PC-3 (cell line): ENCODE data around the gene ITGA4. TPM values are rescaled to one million over a fixed set of nuclear protein-coding genes. Genes with fewer than 3 reads are reported as not detected.

Source experiments
- ATAC-seq: fragments of 200-7000 bp; cut with Tn5 transposase; 2 replicates; pipeline ENCODE4 v1.9.1; 2020; ENCODE audit warnings: mild to moderate bottlenecking, moderate library complexity
- BruUV-seq: library from RNA; stranded (reverse); fragments of 400-500 nt; replicated peaks from 2 replicates; lab custom pipeline; 2021; lab: Mats Ljungman, UMichigan
- CTCF ChIA-PET: fragments of 300-600 bp; sonication (Branson Sonifier 250); formaldehyde crosslinking; loops from one replicate; lab custom pipeline; 2022; ENCODE audit warnings: antibody characterized with exemption; lab: Charles Lee
- POLR2A ChIA-PET: fragments of 300-600 bp; sonication (Branson Sonifier 250); formaldehyde crosslinking; loops from one replicate; lab custom pipeline; 2022; ENCODE audit warnings: antibody characterized with exemption; ENCODE audit not compliant: unreplicated experiment; lab: Charles Lee
- DNase-seq: peaks from one replicate; pipeline ENCODE4 v3.0.0-alpha.2; 2015
- H2AFZ ChIP-seq: fragments of 300-600 bp; sonication (generic); 2 replicates; pipeline ENCODE4 v1.6.0; 2016; ENCODE audit warnings: antibody characterized with exemption, low read length
- H3F3A ChIP-seq: fragments of 300-600 bp; sonication (generic); one replicate; pipeline ENCODE4 v1.6.0; 2017; ENCODE audit warnings: antibody characterized with exemption, low read length, control low read depth, mild to moderate bottlenecking; ENCODE audit not compliant: unreplicated experiment
- H3K27ac ChIP-seq: fragments of 300-600 bp; sonication (generic); 2 replicates; pipeline ENCODE4 v1.5.1; 2016; ENCODE audit warnings: mild to moderate bottlenecking, low read length
- H3K27me3 ChIP-seq: fragments of 300-600 bp; sonication (generic); 2 replicates; pipeline ENCODE4 v1.6.1; 2016; ENCODE audit warnings: low read length, mixed read lengths
- H3K36me3 ChIP-seq: fragments of 300-600 bp; sonication (generic); 2 replicates; pipeline ENCODE4 v1.6.1; 2016; ENCODE audit warnings: low read depth, mixed run types, low read length, mixed read lengths
- H3K4me1 ChIP-seq: fragments of 300-600 bp; sonication (generic); 2 replicates; pipeline ENCODE4 v1.5.1; 2016; ENCODE audit warnings: low read length; ENCODE audit not compliant: insufficient read depth
- H3K4me2 ChIP-seq: fragments of 300-600 bp; sonication (generic); 2 replicates; pipeline ENCODE4 v1.6.0; 2016; ENCODE audit warnings: low read length
- H3K4me3 ChIP-seq: fragments of 300-600 bp; sonication (generic); 2 replicates; pipeline ENCODE4 v1.5.1; 2016; ENCODE audit warnings: mild to moderate bottlenecking, low read length, mixed read lengths
- H3K79me2 ChIP-seq: fragments of 300-600 bp; sonication (generic); 2 replicates; pipeline ENCODE4 v1.6.1; 2017; ENCODE audit warnings: low read length, mixed read lengths
- H3K9ac ChIP-seq: fragments of 300-600 bp; sonication (generic); 2 replicates; pipeline ENCODE4 v1.6.0; 2016; ENCODE audit warnings: mild to moderate bottlenecking, low read length
- H3K9me2 ChIP-seq: fragments of 300-600 bp; sonication (generic); replicated peaks from 2 replicates; pipeline ENCODE4 v1.6.1; 2016; ENCODE audit warnings: mixed run types, low read length, mixed read lengths
- H3K9me3 ChIP-seq: fragments of 300-600 bp; sonication (generic); 2 replicates; pipeline ENCODE4 v1.6.1; 2016; ENCODE audit warnings: low read length, mixed read lengths
- H4K20me1 ChIP-seq: fragments of 300-600 bp; sonication (generic); 2 replicates; pipeline ENCODE4 v1.6.1; 2016; ENCODE audit warnings: low read length, mixed read lengths
- CTCF ChIP-seq: fragments of 300-600 bp; sonication (generic); conservative IDR thresholded peaks from 2 replicates; pipeline ENCODE4 v1.5.1; 2017; ENCODE audit warnings: antibody characterized with exemption, low read depth, mild to moderate bottlenecking, low read length
- EZH2 ChIP-seq: fragments of 300-600 bp; sonication (generic); IDR thresholded peaks from one replicate; pipeline ENCODE4 v1.6.1; 2017; ENCODE audit warnings: antibody characterized with exemption, mild to moderate bottlenecking, low read length; ENCODE audit not compliant: unreplicated experiment
- EZH2phosphoT487 ChIP-seq: fragments of 300-600 bp; sonication (generic); IDR thresholded peaks from 2 replicates; pipeline ENCODE4 v1.6.1; 2018; ENCODE audit warnings: mild to moderate bottlenecking, antibody characterized with exemption, low read length, borderline replicate concordance
- intact Hi-C: fragments of 100-400 bp; cut with micrococcal nuclease; formaldehyde crosslinking; loops from 2 replicates; pipeline ENCODE4 v1.9.0; 2023
- total RNA-seq: library from RNA; depleted of rRNA; stranded (reverse); fragments of >200 nt; gene quantifications from 2 replicates; pipeline ENCODE4 v1.2.3, GENCODE V29; 2014

Gene ITGA4
- total RNA-seq, 1 experiment from 2014 or later, result 1.0 TPM

DNA sequence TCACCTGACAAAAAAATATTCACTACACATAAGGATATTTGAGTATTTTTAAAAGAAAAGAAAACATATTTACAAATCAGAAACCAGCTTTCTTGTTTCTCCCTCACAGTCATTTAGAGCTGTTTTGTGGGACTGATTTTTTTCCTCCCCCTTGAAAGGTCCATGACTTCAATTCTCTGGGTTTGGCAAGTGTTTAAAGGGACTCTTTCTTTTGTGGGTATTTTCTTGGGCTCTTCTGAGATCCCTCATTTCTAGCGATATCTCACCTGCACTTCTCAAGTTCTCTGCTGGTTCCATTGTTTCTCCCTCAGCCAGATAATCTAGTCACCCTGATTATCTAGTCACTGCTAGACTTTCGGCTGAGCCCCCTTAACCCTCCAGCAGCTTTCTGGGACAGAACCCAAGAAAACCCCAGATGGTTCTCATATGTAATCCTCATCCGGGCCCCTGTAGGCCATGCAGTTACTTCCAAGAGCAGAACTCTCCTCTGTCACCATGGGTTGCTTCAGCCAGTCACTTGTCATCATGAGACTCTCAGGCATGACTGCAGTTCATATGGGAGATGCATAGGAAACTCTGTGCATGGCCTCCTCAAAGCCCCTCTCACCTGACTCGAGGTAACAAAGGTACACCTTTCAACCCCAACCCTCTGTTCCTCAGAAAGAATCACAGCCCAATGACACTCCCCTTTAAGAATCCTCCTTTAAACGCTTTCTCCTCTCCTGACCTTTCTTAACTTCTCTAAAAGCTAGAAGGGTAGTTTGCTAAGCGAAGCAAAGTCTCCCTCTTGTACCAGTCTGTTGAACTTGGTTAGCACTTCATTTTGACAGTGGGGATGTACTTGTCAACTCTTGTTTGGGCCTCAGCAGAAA, 36.7 kb upstream of the ITGA4 start:
- Histone ChIP-seq H3K9me3 (no peaks in the 10 kb centered on the region), H3K9ac (no peak overlapping the region), H3F3A (no peaks in the 10 kb centered on the region), H2AFZ (no peak overlapping the region), H3K36me3 (no peaks in the 10 kb centered on the region), H3K27ac (no peak overlapping the region), H4K20me1 (no peaks in the 10 kb centered on the region), H3K4me2 (no peak overlapping the region), H3K9me2 (no peaks in the 10 kb centered on the region), H3K4me3 (no peak overlapping the region), H3K27me3 (no peaks in the 10 kb centered on the region), H3K79me2 (no peaks in the 10 kb centered on the region), H3K4me1 (no peaks in the 10 kb centered on the region)
- POLR2A ChIA-PET, result no interaction called here
- TF ChIP-seq EZH2phosphoT487, result no peak
- no peak for TF ChIP-seq CTCF
- CTCF ChIA-PET, result no interaction called here
- no peak for ATAC-seq
- DNase-seq, result no peak
- intact Hi-C loops, result no loop called here
- BruUV-seq, result no TSS peak

DNA sequence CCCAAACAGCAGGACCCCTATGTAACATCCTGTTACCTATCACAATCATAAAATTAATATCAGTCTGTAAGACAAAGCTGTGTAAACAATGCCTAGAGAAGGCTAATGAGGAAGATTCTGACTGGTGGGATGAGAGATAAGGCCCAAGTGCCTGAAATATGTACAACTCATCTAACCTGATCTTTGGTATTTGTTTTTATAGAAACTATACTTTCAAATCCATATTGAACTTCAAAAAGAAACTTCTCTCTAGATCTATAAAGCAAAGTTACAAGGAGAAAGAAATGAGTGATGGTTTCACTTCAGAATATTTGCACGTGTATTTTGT, 36.1 kb upstream of the ITGA4 start:
- intact Hi-C loops, result no loop called here
- H3K27ac ChIP-seq, result no peak overlapping the region
- CTCF ChIA-PET, result no interaction called here
- no peaks in the 10 kb centered on the region for H3K27me3 ChIP-seq
- no peaks in the 10 kb centered on the region for H3K36me3 ChIP-seq
- TF ChIP-seq EZH2, result no peak
- no peak for TF ChIP-seq CTCF
- TF ChIP-seq EZH2phosphoT487, result no peak
- DNase-seq (no peak), ATAC-seq (no peak)
- no peak overlapping the region for H3K4me3 ChIP-seq
- BruUV-seq, result no TSS peak
- H2AFZ ChIP-seq, result no peak overlapping the region
- no peak overlapping the region for H3K4me2 ChIP-seq
- H3K9ac ChIP-seq, result no peak overlapping the region
- H3K4me1 ChIP-seq, result no peaks in the 10 kb centered on the region
- POLR2A ChIA-PET, result no interaction called here
- H3F3A ChIP-seq, result no peaks in the 10 kb centered on the region
- H3K9me3 ChIP-seq, result no peaks in the 10 kb centered on the region
- H4K20me1 ChIP-seq, result no peaks in the 10 kb centered on the region
- no peaks in the 10 kb centered on the region for H3K9me2 ChIP-seq
- no peaks in the 10 kb centered on the region for H3K79me2 ChIP-seq

DNA sequence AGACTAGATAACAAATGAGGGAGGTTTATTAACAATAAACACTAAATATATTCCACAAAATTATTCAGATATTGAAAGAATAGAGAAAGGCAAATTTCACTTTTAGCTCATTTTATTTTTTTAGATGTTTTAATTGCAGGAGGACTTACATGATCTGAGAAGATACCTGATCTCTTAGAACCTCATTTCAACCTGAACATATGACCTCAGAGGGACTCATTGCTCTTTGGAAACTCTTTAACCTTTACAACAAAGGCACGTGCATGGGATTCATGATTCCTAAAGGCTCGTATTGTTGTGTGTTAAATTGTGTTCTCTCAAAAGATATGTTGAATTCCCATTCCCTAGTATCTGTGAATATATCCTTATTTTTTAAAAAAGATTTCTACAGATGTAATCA, 35.7 kb upstream of the ITGA4 start:
- Histone ChIP-seq H3K27ac (no peak overlapping the region), H3K79me2 (no peaks in the 10 kb centered on the region), H3F3A (no peaks in the 10 kb centered on the region), H3K9me3 (no peaks in the 10 kb centered on the region), H3K9me2 (no peaks in the 10 kb centered on the region), H3K4me1 (no peaks in the 10 kb centered on the region), H3K9ac (no peak overlapping the region), H2AFZ (no peak overlapping the region), H3K36me3 (no peaks in the 10 kb centered on the region), H3K4me3 (no peak overlapping the region), H3K27me3 (no peaks in the 10 kb centered on the region), H3K4me2 (no peak overlapping the region), H4K20me1 (no peaks in the 10 kb centered on the region)
- no peak for DNase-seq
- BruUV-seq, result no TSS peak
- no peak for TF ChIP-seq EZH2phosphoT487
- ATAC-seq, result no peak
- CTCF ChIA-PET, result no interaction called here
- POLR2A ChIA-PET, result no interaction called here
- intact Hi-C loops, result no loop called here
